Uterus (tissue), 2 donors: Measurements from ENCODE around the gene ERG.

Experiments used
- CTCF ChIP-seq, 4 experiments: fragments of 200-600 bp in 2 of 4; fragments of 450-650 bp in 2 of 4; sonication (generic) in 2 of 4; IDR thresholded peaks; one replicate each; pipeline ENCODE4 v1.5.1; 2016 to 2019; ENCODE audit warnings: antibody characterized with exemption in 4 of 4, mild to moderate bottlenecking in 2 of 4, moderate library complexity in 1 of 4
- POLR2A ChIP-seq, 2 donors: fragments of 450-650 bp; IDR thresholded peaks; one replicate each; pipeline ENCODE4 v1.6.1; 2016; ENCODE audit warnings: antibody characterized with exemption in 2 of 2, mild to moderate bottlenecking in 1 of 2, moderate library complexity in 1 of 2

- no peak for TF ChIP-seq POLR2A (IDR thresholded peaks at IDR 0.05)
- no peak for TF ChIP-seq CTCF (IDR thresholded peaks at IDR 0.05)
These were observed 63.3 kb downstream of the ERG start for GRCh38 chr21:38434913-38435533.
